Activated CD4-positive, alpha-beta T cell treated with anti-CD3 and anti-CD28 coated beads, Interleukin-2, amount 50 U/mL, for 48 hours (primary cell): ENCODE data around the gene SYNE1.

Source experiments
- DNase-seq, 2 experiments: peaks; one replicate each; pipeline ENCODE4 v3.0.0-alpha.2; 2020

The SYNE1 gene

DNA sequence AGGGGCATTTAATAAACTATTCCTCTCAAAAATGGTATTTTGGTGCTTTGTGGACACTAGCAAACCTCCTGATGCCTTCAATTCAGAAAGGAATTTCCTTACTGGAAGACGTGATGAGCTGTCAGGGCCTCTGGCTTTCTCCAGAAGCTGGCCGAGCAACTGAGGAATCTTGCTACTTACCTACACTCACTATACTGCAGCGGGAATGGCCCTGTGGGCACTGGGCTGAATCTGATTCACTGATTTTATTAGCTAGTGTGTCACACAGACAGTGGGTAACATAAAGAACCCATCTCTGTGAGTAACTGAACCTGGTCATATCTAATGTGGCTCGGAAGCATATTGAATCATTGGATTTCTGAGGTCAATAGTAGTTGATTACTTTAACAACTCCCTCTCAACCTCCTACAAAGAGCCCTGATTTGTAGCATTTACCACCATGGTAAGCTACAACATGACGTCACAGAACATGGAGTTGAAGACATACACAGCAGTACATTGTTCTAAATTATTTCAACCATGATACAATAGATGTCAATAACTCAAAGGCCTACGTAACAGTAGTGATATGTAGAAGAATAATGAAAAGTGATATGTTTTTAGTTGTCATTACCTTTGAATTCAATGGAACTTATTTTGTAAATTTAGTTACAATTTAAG lies 232.1 kb downstream of the SYNE1 start:
- no peak for DNase-seq

DNA sequence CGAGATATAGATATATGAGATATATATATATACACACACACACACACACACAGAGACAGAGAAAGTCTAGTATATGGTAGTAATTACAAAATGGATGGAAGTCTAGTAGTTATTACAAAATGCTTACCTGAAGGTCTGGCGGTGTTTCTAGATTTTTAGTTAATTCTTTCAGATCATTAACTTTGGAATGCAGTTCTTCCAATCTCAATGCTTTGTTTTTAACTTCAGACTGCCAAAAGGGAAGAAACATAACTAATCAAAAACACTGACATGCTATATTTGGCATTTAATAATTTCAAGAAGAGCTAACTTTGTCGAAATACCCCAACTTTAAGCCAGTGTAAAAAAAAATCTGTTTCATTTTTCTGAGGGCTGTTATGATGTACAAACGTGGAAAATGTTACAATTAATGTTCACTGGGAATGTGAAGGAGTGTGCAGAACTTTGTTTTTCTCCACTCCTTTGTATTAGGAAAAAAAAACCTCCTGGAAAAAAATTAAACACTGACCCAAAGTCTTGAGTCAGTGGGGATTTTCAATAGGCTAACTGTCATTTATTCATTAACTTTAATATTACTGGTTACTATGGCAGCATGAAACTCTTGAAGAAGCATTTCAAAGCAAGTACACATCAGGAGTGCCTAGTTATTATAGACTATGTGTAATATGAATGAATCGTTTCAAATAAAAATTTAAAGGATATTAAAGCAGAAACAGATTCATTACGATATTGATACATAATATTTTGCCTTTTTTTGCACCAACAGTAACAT lies 232.9 kb downstream of the SYNE1 start:
- no peak for DNase-seq

DNA sequence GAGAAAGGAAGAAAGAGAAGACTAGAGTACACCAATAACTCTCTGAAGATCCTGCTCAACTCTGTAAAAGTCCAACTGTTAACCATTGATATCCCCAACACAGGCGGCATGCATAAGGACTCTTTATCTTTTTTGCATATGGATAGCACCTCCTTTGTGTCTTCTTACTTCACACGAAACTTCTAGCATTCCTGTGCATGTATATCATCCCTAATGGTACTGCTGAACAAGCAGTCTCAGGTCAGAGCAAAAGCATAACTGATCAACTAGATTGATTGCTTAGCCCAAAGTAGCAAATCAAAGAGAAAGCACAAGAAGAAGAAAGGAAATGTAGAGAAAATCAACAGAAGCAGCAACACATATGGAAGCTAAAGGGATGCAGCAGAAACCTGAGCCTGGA lies 234.4 kb downstream of the SYNE1 start:
- no peak for DNase-seq

DNA sequence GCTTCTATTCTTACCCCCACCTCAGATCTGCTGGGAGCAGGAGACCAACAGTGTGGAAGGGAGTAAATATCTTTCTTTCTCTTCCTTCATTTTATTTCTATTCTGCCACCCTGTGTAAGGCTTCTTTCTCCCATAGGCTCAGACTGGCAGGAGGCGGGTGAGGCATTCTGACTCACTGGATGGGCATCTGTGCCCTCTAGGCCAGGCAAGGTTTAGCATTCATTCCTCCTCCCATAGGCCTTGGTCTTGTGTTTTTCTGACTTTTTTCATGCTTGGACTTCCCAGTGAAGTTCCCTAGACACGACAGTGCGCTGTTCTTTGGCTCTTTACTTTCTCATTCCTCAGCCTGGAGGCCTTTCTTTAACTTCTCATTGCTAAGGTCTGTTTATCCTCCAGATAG lies 235.2 kb downstream of the SYNE1 start:
- no peak for DNase-seq

- no peak for DNase-seq
Observed at GRCh38 chr6:152399399-152399798, 237.8 kb downstream of the SYNE1 start.

GRCh38 chr6:152398993-152399392 lies 238.2 kb downstream of the SYNE1 start:
- no peak for DNase-seq

GRCh38 chr6:152398316-152398715 lies 238.8 kb downstream of the SYNE1 start:
- DNase-seq, result no peak

GRCh38 chr6:152394303-152394702 lies 242.9 kb downstream of the SYNE1 start:
- DNase-seq, result no peak

- DNase-seq, result no peak
Observed at GRCh38 chr6:152391179-152391880, 245.8 kb downstream of the SYNE1 start.

DNA sequence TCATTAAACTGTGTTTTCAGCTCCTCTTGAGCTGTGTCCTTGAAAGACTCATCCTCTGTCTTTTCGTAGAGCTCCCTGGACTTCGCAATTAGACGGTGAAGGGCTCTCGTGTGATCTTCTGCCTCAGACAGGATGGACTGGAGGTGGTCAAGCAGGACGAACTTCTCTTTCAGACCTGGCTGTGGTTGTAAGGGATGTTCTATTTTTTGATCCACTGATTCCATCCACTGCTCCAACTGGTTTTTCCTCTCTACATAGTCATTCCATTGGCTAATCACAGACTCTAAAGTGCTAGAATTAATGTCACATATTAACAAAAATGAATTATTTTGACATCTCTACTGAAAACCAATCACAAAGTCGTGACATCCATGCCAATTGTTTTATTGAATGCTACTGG lies 250.1 kb downstream of the SYNE1 start:
- no peak for DNase-seq

GRCh38 chr6:152386131-152386530 lies 251.0 kb downstream of the SYNE1 start:
- DNase-seq, result no peak

- no peak for DNase-seq
Observed at GRCh38 chr6:152380993-152381898, 255.9 kb downstream of the SYNE1 start.

DNA sequence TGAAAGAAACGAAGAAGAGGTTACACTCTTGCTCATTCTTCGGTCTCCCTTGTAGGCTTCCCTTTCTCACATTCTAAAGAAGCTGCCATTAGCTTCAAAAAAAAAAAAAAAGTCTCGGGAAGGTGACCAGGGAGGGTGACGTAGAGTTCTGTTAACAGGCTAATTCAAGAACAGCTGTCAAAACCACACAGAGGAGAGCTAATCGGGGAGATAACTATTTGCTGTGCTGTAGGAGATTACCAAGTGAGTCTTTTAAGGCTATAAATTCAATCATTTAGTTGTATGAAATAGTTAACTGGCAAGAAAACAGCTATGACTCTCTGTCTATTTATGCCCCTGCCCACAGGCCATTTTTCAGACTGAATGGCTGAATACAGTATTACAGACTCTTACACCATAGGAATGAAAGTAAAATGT lies 256.8 kb downstream of the SYNE1 start:
- no peak for DNase-seq

- no peak for DNase-seq
Observed at GRCh38 chr6:152379423-152379822, 257.7 kb downstream of the SYNE1 start.

GRCh38 chr6:152378169-152378568 lies 259.0 kb downstream of the SYNE1 start:
- DNase-seq, result no peak

GRCh38 chr6:152375197-152375596 lies 262.0 kb downstream of the SYNE1 start:
- no peak for DNase-seq

- DNase-seq, result no peak
Observed at GRCh38 chr6:152372945-152373344, 264.2 kb downstream of the SYNE1 start.

DNA sequence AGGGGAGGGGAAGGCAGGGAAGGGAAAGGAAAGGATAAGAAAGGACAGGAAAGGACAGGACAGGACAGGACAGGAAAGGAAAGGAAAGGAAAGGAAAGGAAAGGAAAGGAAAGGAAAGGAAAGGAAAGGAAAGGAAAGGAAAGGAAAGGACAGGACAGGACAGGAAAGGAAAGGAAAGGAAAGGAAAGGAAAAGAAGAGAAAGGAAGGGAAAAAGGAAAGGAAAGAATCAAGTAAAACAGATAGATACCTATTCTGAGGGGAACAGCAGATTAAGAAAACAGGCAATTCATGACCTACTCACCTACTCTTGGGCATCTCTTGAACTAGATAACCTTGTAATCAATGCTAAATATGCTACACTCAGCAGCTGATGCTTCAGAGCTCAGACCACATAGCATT lies 265.4 kb downstream of the SYNE1 start:
- DNase-seq, result no peak

DNA sequence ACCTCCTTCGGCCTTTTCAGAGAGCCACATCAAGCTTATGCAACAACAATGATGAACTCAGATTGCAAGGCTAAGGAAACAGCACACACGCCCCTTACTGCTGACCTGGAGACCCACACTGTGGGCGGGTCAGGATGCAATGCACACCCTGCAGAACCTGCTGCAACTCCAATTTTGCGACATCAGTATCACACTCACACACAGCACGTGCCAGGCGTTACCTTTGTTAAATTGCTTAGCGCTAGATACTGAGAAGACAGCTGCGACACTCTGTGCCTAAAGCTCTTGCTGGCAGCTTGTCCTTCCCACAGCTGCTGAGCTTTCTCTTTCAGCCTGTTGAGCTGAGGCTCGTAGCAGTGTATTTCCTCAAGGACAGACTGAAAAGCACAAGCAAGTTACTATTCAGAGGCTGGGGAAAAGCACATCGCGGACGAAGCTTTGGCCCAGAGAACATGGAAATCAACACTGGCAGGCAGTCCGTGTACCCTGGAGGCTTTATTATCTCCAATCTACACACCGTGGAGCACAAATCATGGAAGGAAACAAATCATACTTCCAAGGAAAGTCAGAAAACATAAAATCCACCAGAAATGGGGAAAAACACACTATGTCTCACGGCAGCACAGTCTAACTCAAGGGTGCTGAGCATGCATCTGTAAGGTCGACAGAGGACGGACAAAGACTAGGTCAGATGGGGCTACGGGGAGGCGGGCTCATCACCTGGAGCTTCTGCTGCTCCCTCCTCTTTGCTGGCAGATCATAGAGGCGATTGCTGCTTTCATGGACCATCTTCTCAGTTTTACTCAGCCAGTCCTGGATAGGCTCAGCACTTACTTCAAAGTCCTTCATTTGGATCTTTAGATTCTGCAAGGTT lies 268.2 kb downstream of the SYNE1 start:
- DNase-seq, result no peak

GRCh38 chr6:152364866-152365265 lies 272.3 kb downstream of the SYNE1 start:
- DNase-seq, result no peak

DNA sequence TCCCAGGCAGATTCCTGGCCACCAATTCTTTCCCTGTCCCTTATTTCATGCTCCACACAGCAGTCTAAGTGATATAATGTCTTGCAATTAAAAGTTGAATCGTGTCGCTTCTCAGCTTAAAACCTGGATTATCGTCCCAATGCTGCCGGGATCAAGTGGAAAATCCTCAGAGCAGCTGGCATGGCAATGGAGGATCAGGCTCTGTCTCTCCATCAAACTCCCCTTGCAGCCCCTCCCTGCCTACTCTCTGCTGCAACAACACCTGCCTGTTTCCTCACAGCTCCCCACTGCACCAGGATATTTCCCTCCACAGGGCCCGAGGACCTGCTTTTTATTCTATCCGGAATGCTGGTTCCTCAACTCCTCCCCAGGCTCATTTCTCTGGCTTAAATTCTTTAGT lies 277.1 kb downstream of the SYNE1 start:
- DNase-seq, result no peak

- no peak for DNase-seq
Observed at GRCh38 chr6:152356662-152357061, 280.5 kb downstream of the SYNE1 start.
